NCI-H1930 (cell line): Measurements from ENCODE around the gene PKHD1.

Source experiments
- DNase-seq, 2 experiments: peaks; one replicate each; lab custom pipeline; 2025; lab: John Stamatoyannopoulos, UW

The PKHD1 gene

DNA sequence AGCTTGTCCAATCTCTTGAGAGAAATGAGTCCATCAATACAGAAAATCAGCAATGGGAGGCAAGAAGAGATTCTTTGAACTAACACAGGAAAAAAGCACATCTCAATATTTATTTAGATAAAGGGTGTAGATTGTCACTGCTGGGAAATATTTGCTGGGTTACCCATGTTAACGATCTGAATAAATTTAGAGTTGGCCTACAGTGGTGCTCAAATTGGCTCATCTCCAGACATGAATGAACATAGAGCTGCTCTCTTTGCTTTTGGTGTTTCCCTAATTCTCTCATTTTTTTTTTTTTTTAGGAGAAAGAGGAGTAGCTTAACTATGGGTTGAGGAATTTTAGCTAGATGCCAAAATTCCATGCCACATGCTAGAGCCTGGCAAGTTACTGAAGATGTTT lies 471.2 kb downstream of the PKHD1 start:
- DNase-seq = no peak

GRCh38 chr6:51614725-51615124 lies 472.7 kb downstream of the PKHD1 start:
- no peak for DNase-seq

- peak in 1 of 2 experiments; percentile 34 for DNase-seq
Observed at GRCh38 chr6:51613558-51613957, 473.9 kb downstream of the PKHD1 start.

- DNase-seq = no peak
Observed at GRCh38 chr6:51608932-51609331, 478.5 kb downstream of the PKHD1 start.

DNA sequence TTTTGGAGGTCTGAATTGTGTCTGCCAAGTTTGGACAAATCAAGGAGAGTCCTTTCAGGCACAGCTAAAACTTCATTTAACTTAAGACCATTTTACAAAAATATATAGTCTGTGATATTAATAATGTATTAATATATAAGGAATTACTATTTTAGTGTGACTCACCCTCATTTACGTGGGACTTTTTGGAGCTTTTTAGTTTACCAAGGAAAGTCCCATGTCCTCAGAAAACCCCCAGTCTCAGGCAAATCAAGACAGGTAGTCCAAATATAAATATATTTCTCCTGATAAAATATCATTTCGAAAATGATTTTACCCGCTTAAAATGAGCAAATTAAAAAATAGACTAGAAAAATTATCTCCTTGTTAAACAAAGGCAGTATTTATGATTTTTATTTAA lies 479.0 kb downstream of the PKHD1 start:
- no peak for DNase-seq

DNA sequence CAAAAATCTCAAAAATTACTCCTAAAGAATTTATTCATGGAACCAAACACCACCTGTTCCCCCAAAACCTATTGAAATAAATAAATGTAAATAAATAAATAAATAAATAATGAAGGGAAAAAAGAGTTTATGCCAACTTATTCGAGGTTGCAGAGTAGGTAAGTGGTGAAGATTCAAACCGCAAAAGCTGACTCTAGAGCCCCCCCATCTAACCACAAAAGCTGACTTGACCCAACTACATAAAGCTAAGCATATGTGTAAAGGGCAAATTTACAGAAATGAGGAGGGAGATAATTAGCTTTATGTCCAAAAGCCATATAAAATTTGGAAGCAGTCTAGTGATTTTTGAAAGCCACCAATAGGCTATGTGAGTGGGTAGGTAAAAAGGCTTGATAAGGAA lies 486.9 kb downstream of the PKHD1 start:
- no peak for DNase-seq

DNA sequence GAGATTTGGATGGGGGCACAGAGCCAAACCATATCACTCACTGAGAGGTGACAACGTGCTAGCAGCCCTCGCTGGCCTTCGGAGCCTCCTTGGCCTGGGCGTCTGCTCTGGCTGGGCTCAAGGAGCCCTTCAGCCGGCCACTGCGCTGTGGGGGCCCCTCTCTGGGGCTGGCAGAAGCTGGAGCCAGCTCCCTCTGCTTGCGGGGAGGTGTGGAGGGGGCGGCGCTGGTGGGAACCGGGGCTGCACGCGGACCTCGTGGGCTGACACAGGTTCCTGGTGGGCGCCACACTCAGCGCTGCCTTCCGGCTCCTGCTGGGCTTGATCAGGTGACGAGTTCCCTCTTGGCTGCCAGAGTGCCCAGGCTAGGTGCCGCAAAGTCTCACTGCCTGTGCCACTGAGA lies 489.2 kb downstream of the PKHD1 start:
- no peak for DNase-seq

DNA sequence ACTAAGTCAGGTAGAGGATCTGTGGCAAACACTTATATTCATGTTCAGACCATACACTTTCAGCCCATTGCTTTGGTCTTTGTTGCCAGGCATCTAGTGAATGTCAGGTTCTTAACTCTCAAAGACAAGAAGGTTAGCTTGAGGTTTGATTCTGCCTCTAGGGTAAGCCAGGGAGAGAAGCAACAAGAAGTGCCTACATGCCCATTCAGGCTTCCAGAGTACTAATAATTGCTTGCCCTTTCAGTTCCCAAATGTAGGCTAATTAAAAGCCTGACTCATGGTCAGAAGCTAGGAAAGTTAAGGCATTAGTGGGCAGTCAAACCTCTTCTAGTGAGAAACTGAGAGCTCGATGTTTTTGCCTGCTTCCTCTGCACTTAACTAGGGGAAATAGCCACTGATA lies 492.4 kb downstream of the PKHD1 start:
- no peak for DNase-seq

- no peak for DNase-seq
Observed at GRCh38 chr6:51585264-51585663, 502.1 kb downstream of the PKHD1 start.

GRCh38 chr6:51584163-51584562 lies 503.2 kb downstream of the PKHD1 start:
- no peak for DNase-seq

DNA sequence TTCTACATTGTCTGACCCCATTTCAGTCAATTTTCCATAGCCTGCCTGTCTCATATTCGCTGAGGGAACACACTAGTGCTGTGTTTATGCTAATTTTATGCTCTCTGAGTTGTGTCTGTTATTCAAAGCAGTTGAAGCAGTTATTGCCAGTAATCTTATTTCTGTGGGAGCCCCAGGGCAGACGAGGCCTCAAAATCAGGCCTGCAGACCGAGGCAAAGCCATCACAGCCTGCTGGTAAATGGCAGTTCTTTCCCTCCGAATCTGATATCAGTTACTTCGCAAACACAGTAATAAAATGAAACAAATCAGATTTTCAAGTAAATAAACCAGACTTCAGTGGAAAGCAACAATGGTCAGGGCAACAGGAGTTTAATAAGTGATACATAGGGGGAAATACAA lies 508.4 kb downstream of the PKHD1 start:
- DNase-seq = no peak

DNA sequence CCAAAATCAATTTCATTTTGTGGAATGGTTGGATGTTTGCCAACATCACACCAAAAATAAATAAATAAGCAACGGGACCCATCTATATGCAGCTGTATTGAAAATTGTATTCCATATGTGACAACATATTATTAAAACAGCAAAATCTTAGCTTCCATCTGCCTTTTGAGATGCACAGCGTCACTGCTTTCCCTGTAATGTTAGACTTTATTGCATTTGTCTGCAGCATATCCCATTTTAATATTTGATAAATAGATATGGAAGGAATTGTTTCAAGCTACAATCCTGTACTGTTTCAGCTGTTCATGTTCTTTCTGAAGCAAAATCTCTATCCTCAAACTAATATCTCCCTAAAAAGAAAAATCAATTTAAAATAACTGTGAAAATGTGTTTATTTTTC lies 509.1 kb downstream of the PKHD1 start:
- DNase-seq = no peak

- no peak for DNase-seq
Observed at GRCh38 chr6:51574040-51574439, 513.4 kb downstream of the PKHD1 start.

- no peak for DNase-seq
Observed at GRCh38 chr6:51571168-51571567, 516.2 kb downstream of the PKHD1 start.

DNA sequence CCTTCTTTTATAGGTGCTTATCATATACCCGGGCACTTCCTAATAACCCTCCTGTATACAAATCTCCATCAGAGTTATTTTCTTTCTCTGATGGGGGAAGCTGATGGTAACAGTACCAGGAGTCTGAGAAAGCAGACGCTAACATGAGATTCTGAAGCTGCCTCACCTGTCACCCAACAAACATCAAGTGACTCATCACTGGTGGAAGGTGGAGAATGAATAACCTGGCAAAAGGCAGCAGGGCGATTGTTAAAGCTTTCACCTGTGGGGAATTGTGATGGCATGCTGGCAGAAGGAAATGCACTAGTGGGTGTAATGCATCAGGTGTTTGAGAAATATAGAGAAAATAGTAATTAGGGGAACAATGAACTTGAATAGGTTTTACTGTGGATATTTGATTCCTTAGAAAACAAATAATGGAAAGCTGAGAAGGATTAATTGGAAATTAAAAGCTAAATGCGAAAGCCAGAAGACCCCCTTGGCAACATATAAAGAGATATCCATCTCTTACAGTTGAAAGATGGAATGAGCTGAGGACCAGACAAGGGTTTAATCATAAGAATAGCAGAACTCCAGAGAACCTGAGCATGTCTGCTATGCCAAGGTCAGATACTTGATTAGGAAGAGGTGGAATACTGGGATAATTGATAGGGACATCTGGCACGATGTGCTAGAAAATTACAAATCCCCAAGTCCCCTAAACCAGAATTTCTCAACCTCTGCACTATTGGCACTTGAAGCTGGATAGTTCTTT lies 517.1 kb downstream of the PKHD1 start:
- no peak for DNase-seq

DNA sequence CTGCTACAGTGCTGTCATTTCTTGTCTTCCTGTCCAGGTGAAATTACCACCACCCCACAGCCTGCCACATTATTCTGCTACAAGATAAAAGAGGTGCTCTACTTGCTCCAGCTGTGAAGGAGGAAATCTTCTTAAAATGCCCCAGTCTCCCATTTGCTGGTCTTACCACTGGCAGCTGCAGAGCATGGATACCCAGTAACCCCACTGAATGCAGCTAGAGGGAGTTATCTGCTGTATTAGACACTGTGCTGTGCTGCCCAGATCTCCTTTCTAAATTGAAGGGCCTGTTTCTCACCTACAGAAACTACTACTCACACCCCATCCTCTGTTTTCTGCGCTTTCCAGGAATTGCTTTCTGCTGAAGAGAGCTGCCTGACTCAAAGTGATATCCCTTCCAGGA lies 517.8 kb downstream of the PKHD1 start:
- DNase-seq = no peak

DNA sequence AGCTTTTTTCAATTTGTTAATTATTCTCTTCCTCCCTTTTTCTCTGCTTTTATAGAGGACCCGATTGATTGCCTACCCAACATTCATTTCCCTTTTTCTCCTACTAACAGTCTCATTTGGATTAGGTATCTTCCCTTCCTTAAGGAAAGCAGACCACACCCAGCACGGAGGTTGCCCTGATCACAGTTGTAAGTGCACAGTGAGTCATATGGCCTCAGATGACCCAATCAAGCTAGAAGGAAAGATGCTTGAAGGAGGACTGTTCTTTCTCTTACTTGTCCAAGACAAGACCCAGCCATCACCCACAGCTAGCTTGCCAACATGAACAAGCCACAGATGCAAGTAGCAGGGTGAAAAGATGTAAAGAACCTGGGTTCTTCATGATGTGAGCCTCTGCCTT lies 518.6 kb downstream of the PKHD1 start:
- no peak for DNase-seq

DNA sequence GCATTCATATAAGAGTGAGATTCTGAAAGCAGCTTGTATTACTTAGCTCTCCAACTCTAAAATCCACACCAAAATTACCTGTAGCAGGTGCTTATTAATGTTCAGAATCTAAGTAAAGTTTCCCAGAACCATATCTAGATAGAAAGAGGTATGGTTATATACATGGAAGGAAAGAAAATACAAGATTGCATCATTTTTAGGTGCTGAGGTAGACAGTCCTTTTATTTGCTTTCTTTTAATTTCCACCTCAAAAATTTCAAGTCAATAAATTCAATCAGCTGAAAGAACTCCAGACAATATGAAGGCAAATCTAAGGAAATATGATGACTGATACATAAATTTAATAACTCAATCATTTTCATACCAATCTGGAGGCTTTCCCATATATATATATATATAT lies 521.9 kb downstream of the PKHD1 start:
- DNase-seq = no peak
